ENCODE data around the gene INCA1. TPM values are rescaled to one million over a fixed set of nuclear protein-coding genes. Genes with fewer than 3 reads are reported as not detected.
A peak's percentile ranks its signal among the peaks of the same experiment; 100 is the strongest.

Gene INCA1
- total and polyA plus RNA-seq, 4 donors: 0.50 to 7.9 (median 4.6) TPM

- Histone ChIP-seq H3K9me3 (ENCODE audit: control insufficient read depth, insufficient read depth, low read length) (no peaks in the 10 kb centered on the region), H3K36me3 (ENCODE audit: control insufficient read depth, insufficient read depth, low read length) (peaks cover 38% of the 10 kb centered on the region), H3K27me3 (ENCODE audit: control insufficient read depth, insufficient read depth, low read length) (peaks cover 10% of the 10 kb centered on the region), H3K27ac (ENCODE audit: low read depth, low read length) (peak overlapping the region; percentile 87), H3K4me3 (ENCODE audit: low read depth, low read length) (peak overlapping the region; percentile 92), H3K4me1 (ENCODE audit: control insufficient read depth, insufficient read depth, low read length) (peaks cover 29% of the 10 kb centered on the region)
- DNase-seq (ENCODE audit: low read depth in 4 of 6, low spot score in 6 of 6): no peak
- WGBS (ENCODE audit: insufficient coverage): 4% methylated on average over 6 of the region's 7 CpGs
Measured at GRCh38 chr17:4947010-4947410, 50.3 kb downstream of the INCA1 start.

GRCh38 chr17:4946312-4946976 is 50.9 kb downstream of the INCA1 start:
- no peak overlapping the region for H3K4me3 ChIP-seq (ENCODE audit: low read depth, low read length)
- 67% methylated on average over 7 of the region's 16 CpGs for WGBS (ENCODE audit: insufficient coverage)
- H3K9me3 ChIP-seq (ENCODE audit: control insufficient read depth, insufficient read depth, low read length): no peaks in the 10 kb centered on the region
- H3K27ac ChIP-seq (ENCODE audit: low read depth, low read length): no peak overlapping the region
- peaks cover 44% of the 10 kb centered on the region for H3K36me3 ChIP-seq (ENCODE audit: control insufficient read depth, insufficient read depth, low read length)
- peaks cover 10% of the 10 kb centered on the region for H3K27me3 ChIP-seq (ENCODE audit: control insufficient read depth, insufficient read depth, low read length)
- no peak for DNase-seq (ENCODE audit: low read depth in 4 of 6, low spot score in 6 of 6)
- peaks cover 32% of the 10 kb centered on the region for H3K4me1 ChIP-seq (ENCODE audit: control insufficient read depth, insufficient read depth, low read length)

- DNase-seq (ENCODE audit: low read depth in 4 of 6, low spot score in 6 of 6): no peak
- Histone ChIP-seq H3K36me3 (ENCODE audit: control insufficient read depth, insufficient read depth, low read length) (peaks cover 44% of the 10 kb centered on the region), H3K27ac (ENCODE audit: low read depth, low read length) (no peak overlapping the region), H3K4me3 (ENCODE audit: low read depth, low read length) (no peak overlapping the region), H3K9me3 (ENCODE audit: control insufficient read depth, insufficient read depth, low read length) (no peaks in the 10 kb centered on the region), H3K27me3 (ENCODE audit: control insufficient read depth, insufficient read depth, low read length) (peaks cover 8% of the 10 kb centered on the region), H3K4me1 (ENCODE audit: control insufficient read depth, insufficient read depth, low read length) (peaks cover 34% of the 10 kb centered on the region)
- WGBS (ENCODE audit: insufficient coverage): no CpG with 5 or more reads among the region's 4 CpGs
Measured at GRCh38 chr17:4945944-4946280, 51.4 kb downstream of the INCA1 start.

GRCh38 chr17:4945176-4945943 is 52.0 kb downstream of the INCA1 start:
- no peak for DNase-seq (ENCODE audit: low read depth in 4 of 6, low spot score in 6 of 6)
- H3K27me3 ChIP-seq (ENCODE audit: control insufficient read depth, insufficient read depth, low read length): peaks cover 3% of the 10 kb centered on the region
- H3K4me3 ChIP-seq (ENCODE audit: low read depth, low read length): no peak overlapping the region
- WGBS (ENCODE audit: insufficient coverage): 63% methylated on average over 2 of the region's 7 CpGs
- no peak overlapping the region for H3K27ac ChIP-seq (ENCODE audit: low read depth, low read length)
- peaks cover 44% of the 10 kb centered on the region for H3K36me3 ChIP-seq (ENCODE audit: control insufficient read depth, insufficient read depth, low read length)
- H3K9me3 ChIP-seq (ENCODE audit: control insufficient read depth, insufficient read depth, low read length): no peaks in the 10 kb centered on the region
- peaks cover 32% of the 10 kb centered on the region for H3K4me1 ChIP-seq (ENCODE audit: control insufficient read depth, insufficient read depth, low read length)

GRCh38 chr17:4944554-4945175 is 52.7 kb downstream of the INCA1 start:
- no peak overlapping the region for H3K27ac ChIP-seq (ENCODE audit: low read depth, low read length)
- H3K9me3 ChIP-seq (ENCODE audit: control insufficient read depth, insufficient read depth, low read length): no peaks in the 10 kb centered on the region
- H3K4me3 ChIP-seq (ENCODE audit: low read depth, low read length): no peak overlapping the region
- WGBS (ENCODE audit: insufficient coverage): 83% methylated on average over 5 of the region's 8 CpGs
- H3K4me1 ChIP-seq (ENCODE audit: control insufficient read depth, insufficient read depth, low read length): peaks cover 27% of the 10 kb centered on the region
- peaks cover 44% of the 10 kb centered on the region for H3K36me3 ChIP-seq (ENCODE audit: control insufficient read depth, insufficient read depth, low read length)
- no peak for DNase-seq (ENCODE audit: low read depth in 4 of 6, low spot score in 6 of 6)
- no peaks in the 10 kb centered on the region for H3K27me3 ChIP-seq (ENCODE audit: control insufficient read depth, insufficient read depth, low read length)

- DNase-seq (ENCODE audit: low read depth in 4 of 6, low spot score in 6 of 6): no peak
- Histone ChIP-seq H3K4me1 (ENCODE audit: control insufficient read depth, insufficient read depth, low read length) (peaks cover 31% of the 10 kb centered on the region), H3K27ac (ENCODE audit: low read depth, low read length) (no peak overlapping the region), H3K36me3 (ENCODE audit: control insufficient read depth, insufficient read depth, low read length) (peaks cover 44% of the 10 kb centered on the region), H3K4me3 (ENCODE audit: low read depth, low read length) (no peak overlapping the region), H3K27me3 (ENCODE audit: control insufficient read depth, insufficient read depth, low read length) (no peaks in the 10 kb centered on the region), H3K9me3 (ENCODE audit: control insufficient read depth, insufficient read depth, low read length) (no peaks in the 10 kb centered on the region)
- 69% methylated on average over 2 of the region's 3 CpGs for WGBS (ENCODE audit: insufficient coverage)
Measured at GRCh38 chr17:4944163-4944553, 53.2 kb downstream of the INCA1 start.

GRCh38 chr17:4942760-4943508 is 54.4 kb downstream of the INCA1 start:
- H3K4me3 ChIP-seq (ENCODE audit: low read depth, low read length): no peak overlapping the region
- H3K27ac ChIP-seq (ENCODE audit: low read depth, low read length): no peak overlapping the region
- H3K4me1 ChIP-seq (ENCODE audit: control insufficient read depth, insufficient read depth, low read length): peaks cover 44% of the 10 kb centered on the region
- WGBS (ENCODE audit: insufficient coverage): 90% methylated on average over 4 of the region's 13 CpGs
- DNase-seq (ENCODE audit: low read depth in 4 of 6, low spot score in 6 of 6): no peak
- H3K27me3 ChIP-seq (ENCODE audit: control insufficient read depth, insufficient read depth, low read length): no peaks in the 10 kb centered on the region
- no peaks in the 10 kb centered on the region for H3K9me3 ChIP-seq (ENCODE audit: control insufficient read depth, insufficient read depth, low read length)
- H3K36me3 ChIP-seq (ENCODE audit: control insufficient read depth, insufficient read depth, low read length): peaks cover 54% of the 10 kb centered on the region

- no peak overlapping the region for H3K27ac ChIP-seq (ENCODE audit: low read depth, low read length)
- peaks cover 39% of the 10 kb centered on the region for H3K4me1 ChIP-seq (ENCODE audit: control insufficient read depth, insufficient read depth, low read length)
- no peak for DNase-seq (ENCODE audit: low read depth in 4 of 6, low spot score in 6 of 6)
- no peaks in the 10 kb centered on the region for H3K27me3 ChIP-seq (ENCODE audit: control insufficient read depth, insufficient read depth, low read length)
- 77% methylated on average over 3 of the region's 4 CpGs for WGBS (ENCODE audit: insufficient coverage)
- peaks cover 71% of the 10 kb centered on the region for H3K36me3 ChIP-seq (ENCODE audit: control insufficient read depth, insufficient read depth, low read length)
- H3K4me3 ChIP-seq (ENCODE audit: low read depth, low read length): peak overlapping the region; percentile 93
- no peaks in the 10 kb centered on the region for H3K9me3 ChIP-seq (ENCODE audit: control insufficient read depth, insufficient read depth, low read length)
Measured at GRCh38 chr17:4941319-4941610, 56.1 kb downstream of the INCA1 start.

- Histone ChIP-seq H3K4me1 (ENCODE audit: control insufficient read depth, insufficient read depth, low read length) (peaks cover 38% of the 10 kb centered on the region), H3K4me3 (ENCODE audit: low read depth, low read length) (peak overlapping the region; percentile 93), H3K36me3 (ENCODE audit: control insufficient read depth, insufficient read depth, low read length) (peaks cover 74% of the 10 kb centered on the region), H3K9me3 (ENCODE audit: control insufficient read depth, insufficient read depth, low read length) (no peaks in the 10 kb centered on the region), H3K27me3 (ENCODE audit: control insufficient read depth, insufficient read depth, low read length) (no peaks in the 10 kb centered on the region), H3K27ac (ENCODE audit: low read depth, low read length) (peak overlapping the region; percentile 96)
- DNase-seq (ENCODE audit: low read depth in 4 of 6, low spot score in 6 of 6): no peak
- WGBS (ENCODE audit: insufficient coverage): under 1% methylated on average over 22 of the region's 29 CpGs
Measured at GRCh38 chr17:4940555-4941318, 56.6 kb downstream of the INCA1 start.

Measured in spinal cord (tissue), 10 donors.